ENCODE data around the gene LENG8.
"Not testable (repeated sequence)": the region's sequence is repeated elsewhere in the genome, so short reads cannot be mapped to it uniquely, and the experiment has no call there.

LENG8 gene

GRCh38 chr19:54462047-54462654 is 13.2 kb downstream of the LENG8 start:
- no peak for DNase-seq

GRCh38 chr19:54462655-54463530 is 13.9 kb downstream of the LENG8 start:
- peak; percentile 86 to 92 (median 89) for DNase-seq

- peak; percentile 96 to 97 (median 97) for DNase-seq
Measured at GRCh38 chr19:54463531-54464043, 14.6 kb downstream of the LENG8 start, which contains the start of gene LENG9. TSS of gene LENG9 (minus strand) at chr19:54463778. CDS start at chr19:54463526, 252 bp downstream.

GRCh38 chr19:54464044-54464629 is 15.1 kb downstream of the LENG8 start:
- peak; percentile 76 to 89 (median 84) for DNase-seq

- peak; percentile 90 to 96 (median 94) for DNase-seq
Measured at GRCh38 chr19:54464630-54465425, 15.8 kb downstream of the LENG8 start.

GRCh38 chr19:54465426-54466109 is 16.6 kb downstream of the LENG8 start:
- no peak for DNase-seq

- DNase-seq: not testable (repeated sequence)
Measured at GRCh38 chr19:54466110-54466480, 17.1 kb downstream of the LENG8 start.

- no peak for DNase-seq
Measured at GRCh38 chr19:54469496-54469934, 20.5 kb downstream of the LENG8 start.

GRCh38 chr19:54470276-54470887 is 21.4 kb downstream of the LENG8 start:
- DNase-seq: no peak

GRCh38 chr19:54470991-54471782 is 22.2 kb downstream of the LENG8 start:
- peak in 3 of 4 experiments; percentile 38 to 50 (median 45) for DNase-seq

GRCh38 chr19:54473071-54473891 is 24.3 kb downstream of the LENG8 start, which contains the start of gene CDC42EP5:
TSS of gene CDC42EP5 (minus strand) at chr19:54473296. CDS start at chr19:54465547, 7,749 bp downstream.
- peak; percentile 33 to 74 (median 55) for DNase-seq

GRCh38 chr19:54473892-54474372 is 24.9 kb downstream of the LENG8 start:
- DNase-seq: no peak

- DNase-seq: no peak
Measured at GRCh38 chr19:54475706-54476105, 26.7 kb downstream of the LENG8 start.

GRCh38 chr19:54477650-54478049 is 28.7 kb downstream of the LENG8 start:
- peak in 3 of 4 experiments; percentile 23 to 46 (median 39) for DNase-seq

- peak; percentile 56 to 79 (median 61) for DNase-seq
Measured at GRCh38 chr19:54478677-54479266, 29.8 kb downstream of the LENG8 start.

GRCh38 chr19:54480051-54480450 is 31.1 kb downstream of the LENG8 start:
- peak in 3 of 4 experiments; percentile 49 to 73 (median 72) for DNase-seq

- peak; percentile 52 to 68 (median 58) for DNase-seq
Measured at GRCh38 chr19:54481326-54481930, 32.4 kb downstream of the LENG8 start.

- DNase-seq: peak; percentile 42 to 70 (median 54)
Measured at GRCh38 chr19:54482889-54483288, 33.9 kb downstream of the LENG8 start.
